ENCODE data around the gene PCYT1A. TPM values are rescaled to one million over a fixed set of nuclear protein-coding genes. Genes with fewer than 3 reads are reported as not detected.

Gene PCYT1A
- total RNA-seq, 1 donor, result 110 TPM

- no peak for DNase-seq (ENCODE audit: low read depth)
- no peak overlapping the region for H3K4me3 ChIP-seq (ENCODE audit: low read depth, low read length)
Observed at GRCh38 chr3:196326936-196327335, 39.4 kb upstream of the PCYT1A start.

GRCh38 chr3:196323691-196324090, 36.2 kb upstream of the PCYT1A start:
- peak; percentile 44 for TF ChIP-seq CTCF (IDR thresholded peaks at IDR 0.05; ENCODE audit: insufficient read depth, low read depth, low read length)
- no peak overlapping the region for H3K4me3 ChIP-seq (ENCODE audit: low read depth, low read length)
- peak; percentile 29 for DNase-seq (ENCODE audit: low read depth)

More at GRCh38 chr3:196326936-196327335, 39.4 kb upstream of the PCYT1A start:
- no peak for TF ChIP-seq CTCF (IDR thresholded peaks at IDR 0.05; ENCODE audit: insufficient read depth, low read depth, low read length)

GRCh38 chr3:196323016-196323415, 35.5 kb upstream of the PCYT1A start:
- H3K4me3 ChIP-seq (ENCODE audit: low read depth, low read length), result no peak overlapping the region
- DNase-seq (ENCODE audit: low read depth), result no peak
- TF ChIP-seq CTCF (IDR thresholded peaks at IDR 0.05; ENCODE audit: insufficient read depth, low read depth, low read length), result no peak

GRCh38 chr3:196321162-196321561, 33.6 kb upstream of the PCYT1A start:
- H3K4me3 ChIP-seq (ENCODE audit: low read depth, low read length), result no peak overlapping the region
- TF ChIP-seq CTCF (IDR thresholded peaks at IDR 0.05; ENCODE audit: insufficient read depth, low read depth, low read length), result no peak
- no peak for DNase-seq (ENCODE audit: low read depth)

GRCh38 chr3:196320137-196320536, 32.6 kb upstream of the PCYT1A start:
- no peak for TF ChIP-seq CTCF (IDR thresholded peaks at IDR 0.05; ENCODE audit: insufficient read depth, low read depth, low read length)
- no peak for DNase-seq (ENCODE audit: low read depth)
- no peak overlapping the region for H3K4me3 ChIP-seq (ENCODE audit: low read depth, low read length)

DNA sequence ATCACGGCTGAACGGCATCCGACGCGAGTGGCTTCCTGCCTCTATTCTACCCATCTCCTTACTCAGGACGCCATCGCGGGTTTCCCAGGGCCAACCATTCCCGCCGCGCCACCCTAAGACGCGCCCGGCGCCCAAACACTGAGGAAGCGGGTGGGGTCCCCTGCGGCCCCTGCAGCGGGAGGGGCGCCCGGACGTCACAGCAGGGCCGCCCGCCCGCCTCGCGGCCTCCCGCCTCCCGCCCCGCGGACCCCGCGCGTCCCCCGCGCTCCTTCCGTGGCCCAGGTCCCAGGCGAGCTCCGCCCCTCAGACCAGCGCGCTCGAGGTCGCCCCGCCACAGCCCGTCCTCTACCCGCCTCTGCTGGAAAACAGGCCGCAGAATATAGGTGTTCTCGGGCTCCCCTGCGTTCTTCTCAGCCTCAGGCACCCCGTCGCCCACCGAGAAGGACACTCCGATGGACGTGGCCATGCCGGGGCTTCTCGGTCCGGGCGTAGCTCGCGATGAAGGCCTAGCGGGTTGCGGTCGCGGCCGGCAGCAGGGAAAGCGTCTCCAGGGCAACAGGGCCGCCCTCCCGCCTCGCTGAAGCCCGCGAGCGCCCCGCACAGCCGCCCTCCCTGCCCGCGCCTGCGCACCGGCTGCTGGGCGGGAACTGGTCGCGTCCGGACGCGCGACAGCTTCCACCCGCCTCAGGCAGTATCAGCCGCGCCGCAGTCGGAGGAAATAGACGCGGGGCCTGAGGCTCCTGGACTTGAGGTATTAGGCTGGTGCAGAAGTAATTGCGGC, 30.4 kb upstream of the PCYT1A start, which contains the start of gene DYNLT2B:
Gene DYNLT2B, minus strand, starts transcription at position 554 of the 781 bp plus-strand sequence. Its CDS starts 88 bp downstream, at position 466.
- DNase-seq (ENCODE audit: low read depth), result peak; percentile 91
- TF ChIP-seq CTCF (IDR thresholded peaks at IDR 0.05; ENCODE audit: insufficient read depth, low read depth, low read length), result no peak
- peak within 1 kb of the TSS; percentile 84 for H3K4me3 ChIP-seq (ENCODE audit: low read depth, low read length)

DNA sequence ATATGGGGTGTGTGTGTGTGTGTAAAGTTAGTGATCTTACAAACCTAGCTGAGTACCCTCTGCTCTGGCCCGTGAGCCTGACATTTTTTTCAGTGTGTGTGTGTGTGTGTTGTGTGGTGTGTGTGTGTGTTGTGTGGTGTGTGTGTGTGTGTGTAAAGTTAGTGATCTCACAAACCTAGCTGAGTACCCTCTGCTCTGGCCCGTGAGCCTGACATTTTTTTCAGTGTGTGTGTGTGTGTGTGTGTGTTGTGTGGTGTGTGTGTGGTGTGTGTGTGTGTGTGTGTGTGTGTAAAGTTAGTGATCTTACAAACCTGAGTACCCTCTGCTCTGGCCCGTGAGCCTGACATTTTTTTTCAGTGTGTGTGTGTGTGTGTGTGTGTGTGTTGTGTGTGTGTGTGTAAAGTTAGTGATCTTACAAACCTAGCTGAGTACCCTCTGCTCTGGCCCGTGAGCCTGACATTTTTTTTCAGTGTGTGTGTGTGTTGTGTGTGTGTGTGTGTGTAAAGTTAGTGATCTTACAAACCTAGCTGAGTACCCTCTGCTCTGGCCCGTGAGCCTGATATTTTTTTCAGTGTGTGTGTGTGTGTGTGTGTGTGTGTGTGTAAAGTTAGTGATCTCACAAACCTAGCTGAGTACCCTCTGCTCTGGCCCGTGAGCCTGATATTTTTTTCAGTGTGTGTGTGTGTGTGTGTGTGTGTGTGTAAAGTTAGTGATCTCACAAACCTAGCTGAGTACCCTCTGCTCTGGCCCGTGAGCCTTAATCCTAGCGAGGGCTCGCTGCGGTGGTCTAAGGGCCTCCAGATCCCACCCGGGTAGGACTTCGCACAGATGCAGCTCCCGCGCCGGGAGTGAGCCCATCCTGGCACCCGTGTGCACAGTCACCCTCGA, 29.5 kb upstream of the PCYT1A start:
- peak; percentile 12 for DNase-seq (ENCODE audit: low read depth)
- H3K4me3 ChIP-seq (ENCODE audit: low read depth, low read length), result peak overlapping the region; percentile 84

Data from fibroblast of villous mesenchyme (primary cell).